HG02798 (cell line): ENCODE data around the gene VEGFA.

Experiments used
- ATAC-seq: cut with Tn5 transposase; IDR thresholded peaks from one replicate; pipeline ENCODE4 v1.9.1; 2021; ENCODE audit warnings: mild to moderate bottlenecking; ENCODE audit not compliant: unreplicated experiment, poor library complexity

The VEGFA gene

DNA sequence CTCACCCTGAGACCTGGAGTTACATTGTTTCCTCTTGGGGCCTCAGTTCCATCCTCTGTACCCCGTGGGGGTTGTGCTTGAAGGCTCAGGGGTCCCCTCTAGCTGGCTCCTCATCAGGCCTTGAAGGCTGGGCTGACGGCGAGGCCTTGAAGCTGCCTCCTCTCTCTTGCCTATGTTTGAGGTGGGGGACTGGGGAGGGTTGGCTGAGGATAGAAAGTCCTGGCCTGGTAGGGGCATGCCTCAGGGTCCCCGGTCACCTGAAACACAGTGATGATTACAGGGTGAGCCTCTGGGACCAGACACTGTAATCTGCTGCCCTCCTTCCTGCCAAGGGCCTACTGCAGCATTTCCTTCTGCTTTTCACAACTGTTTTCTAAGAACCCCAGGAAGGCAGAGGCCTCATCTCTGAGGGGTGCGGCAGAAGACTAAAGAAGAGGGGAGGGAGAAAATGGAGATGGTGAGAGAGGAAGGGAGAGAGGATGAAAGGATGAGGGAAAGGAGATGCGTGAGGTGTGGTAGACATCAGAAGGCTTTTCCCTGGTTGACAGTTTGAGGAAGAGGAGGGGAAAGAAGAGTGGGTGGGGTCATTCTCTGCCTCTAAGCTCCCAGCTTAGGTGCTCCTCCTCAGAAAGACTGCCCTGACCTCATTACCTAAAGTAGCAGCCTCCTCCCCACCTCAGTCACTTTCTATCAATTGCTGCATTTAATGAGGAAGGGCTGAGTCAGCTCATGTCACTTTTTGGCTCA is 29.7 kb downstream of the VEGFA start:
- ATAC-seq = no peak

DNA sequence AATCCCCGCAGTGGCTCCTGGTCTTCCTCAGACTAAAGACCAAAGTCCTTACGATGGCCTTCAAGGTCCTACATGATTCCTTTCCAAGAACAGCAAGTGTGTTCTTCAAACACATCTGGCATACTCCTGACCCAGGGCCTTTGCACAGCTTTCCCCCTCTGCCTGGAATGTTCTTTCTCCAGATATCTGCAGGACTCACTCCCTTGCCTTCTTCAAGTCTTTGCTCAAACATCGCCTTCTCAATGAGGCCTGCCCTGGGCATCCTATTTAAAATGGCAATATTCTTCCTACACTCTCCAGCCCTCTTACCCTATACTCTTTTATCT is 30.2 kb downstream of the VEGFA start:
- ATAC-seq = no peak

DNA sequence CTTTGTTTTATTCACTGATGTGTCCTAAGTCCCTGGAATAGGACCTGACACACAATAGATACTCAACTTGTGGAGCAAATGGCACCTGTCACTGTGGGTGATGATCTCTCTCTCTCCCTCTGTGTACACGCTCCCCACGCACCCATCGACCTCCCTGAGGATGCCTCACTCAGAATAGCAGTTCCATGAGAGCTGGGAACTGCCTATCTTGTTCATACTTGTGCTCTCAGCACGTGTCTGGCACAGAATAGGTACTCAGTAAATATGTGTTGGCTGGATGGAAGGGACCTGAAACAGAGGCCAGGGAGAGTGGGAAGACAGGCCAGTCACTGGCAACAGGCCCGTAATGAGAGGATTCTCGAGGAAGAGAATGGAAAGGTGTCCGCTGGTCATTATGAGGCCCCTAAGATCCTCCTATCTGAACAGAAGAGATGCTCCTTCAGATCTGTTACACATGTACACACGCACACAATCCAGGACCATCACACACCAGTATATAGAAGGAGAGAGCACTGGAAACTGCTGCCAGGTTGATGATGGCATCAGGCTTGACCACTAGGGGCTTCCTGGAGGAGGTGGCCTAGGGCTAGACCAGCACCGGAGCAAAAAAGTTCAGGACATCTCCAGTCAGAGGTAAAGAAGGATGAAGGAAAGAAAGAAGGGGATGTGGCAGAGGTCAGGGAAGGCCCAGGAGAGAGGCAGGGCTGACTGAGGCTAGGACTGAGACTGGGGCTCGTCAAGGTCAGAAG is 30.9 kb downstream of the VEGFA start:
- ATAC-seq = no peak

DNA sequence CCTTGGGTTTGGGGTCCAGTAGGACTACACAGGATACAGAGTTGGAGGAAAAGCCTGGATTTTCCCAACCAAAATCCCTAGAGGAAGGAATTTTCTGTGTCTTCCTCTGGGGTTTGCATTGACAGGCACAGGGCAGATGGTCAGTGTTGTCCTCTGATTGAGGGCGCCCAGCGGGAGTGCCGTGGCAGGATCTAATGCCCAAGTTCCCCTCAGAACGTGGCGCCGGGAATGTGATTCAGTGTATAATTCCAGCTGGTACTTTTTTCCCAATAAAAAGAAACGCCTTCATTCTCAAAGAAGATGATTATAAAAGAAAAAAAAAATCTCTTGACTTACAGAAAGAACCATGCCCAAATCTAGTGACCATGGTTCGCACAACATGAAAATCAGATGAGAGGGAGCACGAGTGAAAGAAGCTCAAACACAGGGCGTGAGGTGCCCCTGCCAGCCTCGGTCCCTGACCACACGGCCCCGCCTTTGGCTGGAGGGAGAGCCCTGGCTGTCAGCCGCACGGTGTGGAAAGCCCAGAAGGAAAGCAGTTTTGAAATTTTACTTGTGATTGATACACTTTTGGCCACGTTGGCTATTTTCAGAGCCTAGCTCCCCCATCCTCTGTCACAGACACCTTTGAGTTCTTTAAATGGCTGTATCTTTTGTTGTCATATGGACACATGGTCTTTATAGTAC is 31.6 kb downstream of the VEGFA start:
- no peak for ATAC-seq

DNA sequence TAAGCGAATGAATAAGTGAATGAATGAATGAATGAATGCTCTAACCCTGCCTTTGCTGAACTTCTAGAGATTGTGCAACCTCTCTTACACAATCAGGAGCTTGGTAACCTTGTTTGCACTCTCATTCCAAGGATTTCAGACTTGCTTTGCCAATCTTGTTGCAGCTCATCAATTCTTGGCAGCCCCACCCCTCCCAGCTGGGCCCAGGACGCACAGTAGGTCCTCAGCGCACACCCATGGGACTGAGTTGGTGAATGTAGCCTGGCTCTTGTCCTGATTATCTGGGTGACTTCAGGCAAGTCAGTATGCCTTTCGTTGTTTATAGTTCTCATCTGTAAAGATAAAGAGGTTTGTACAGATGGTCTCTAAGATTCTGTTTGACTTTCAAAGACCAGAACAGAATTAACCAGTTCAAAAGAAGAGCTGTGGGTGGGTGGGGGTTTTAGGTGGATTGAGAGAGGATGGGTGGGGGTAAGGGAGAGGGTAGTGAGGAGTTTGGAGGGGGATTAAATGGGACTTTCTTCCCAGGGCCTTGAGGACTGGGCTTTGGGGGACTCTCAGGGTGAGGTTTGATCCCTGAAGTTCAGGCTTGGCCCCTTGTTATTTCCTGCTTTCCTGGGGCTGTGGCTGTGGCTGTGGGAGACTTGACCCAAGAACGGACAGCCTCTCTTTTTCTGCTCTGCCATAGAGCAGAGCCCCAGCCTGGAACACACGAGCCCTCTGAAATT is 33.2 kb downstream of the VEGFA start:
- ATAC-seq = no peak

DNA sequence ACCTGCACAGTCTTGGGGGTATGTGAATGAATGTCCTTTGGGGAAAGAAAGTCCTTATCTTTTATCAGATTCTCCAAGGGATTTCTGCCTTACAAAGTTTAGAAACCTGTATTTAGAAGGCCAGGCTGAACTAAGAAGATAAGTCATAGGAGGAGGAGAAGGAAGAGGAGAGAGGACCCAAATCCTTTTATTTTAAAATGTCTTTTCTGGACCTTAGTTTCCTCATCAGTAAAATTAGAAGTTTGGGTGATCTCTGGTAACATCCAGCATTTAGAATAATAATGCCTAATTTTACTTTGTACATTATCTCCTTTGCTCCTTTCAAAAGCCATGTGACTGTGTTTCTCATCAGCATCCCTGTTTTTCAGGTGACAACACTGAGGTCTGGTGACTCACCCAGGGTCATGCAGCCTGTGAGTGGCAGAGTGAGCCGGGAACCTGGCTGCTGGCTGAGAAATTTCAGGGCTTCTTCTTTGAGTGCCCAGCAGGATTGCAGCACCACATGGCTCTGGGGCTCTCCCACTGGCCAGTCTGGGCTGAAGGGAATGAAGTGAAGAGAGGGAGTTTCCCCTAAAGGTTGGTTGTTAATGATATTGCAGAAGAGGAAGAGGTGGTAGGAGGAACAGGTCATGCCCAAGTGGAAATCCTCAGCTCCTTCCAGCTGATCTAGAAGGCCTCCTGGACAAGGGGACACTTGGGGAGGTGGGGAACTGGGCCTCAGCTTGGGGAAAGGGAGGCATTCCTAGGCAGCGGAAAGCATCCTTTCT is 34.0 kb downstream of the VEGFA start:
- ATAC-seq = no peak

DNA sequence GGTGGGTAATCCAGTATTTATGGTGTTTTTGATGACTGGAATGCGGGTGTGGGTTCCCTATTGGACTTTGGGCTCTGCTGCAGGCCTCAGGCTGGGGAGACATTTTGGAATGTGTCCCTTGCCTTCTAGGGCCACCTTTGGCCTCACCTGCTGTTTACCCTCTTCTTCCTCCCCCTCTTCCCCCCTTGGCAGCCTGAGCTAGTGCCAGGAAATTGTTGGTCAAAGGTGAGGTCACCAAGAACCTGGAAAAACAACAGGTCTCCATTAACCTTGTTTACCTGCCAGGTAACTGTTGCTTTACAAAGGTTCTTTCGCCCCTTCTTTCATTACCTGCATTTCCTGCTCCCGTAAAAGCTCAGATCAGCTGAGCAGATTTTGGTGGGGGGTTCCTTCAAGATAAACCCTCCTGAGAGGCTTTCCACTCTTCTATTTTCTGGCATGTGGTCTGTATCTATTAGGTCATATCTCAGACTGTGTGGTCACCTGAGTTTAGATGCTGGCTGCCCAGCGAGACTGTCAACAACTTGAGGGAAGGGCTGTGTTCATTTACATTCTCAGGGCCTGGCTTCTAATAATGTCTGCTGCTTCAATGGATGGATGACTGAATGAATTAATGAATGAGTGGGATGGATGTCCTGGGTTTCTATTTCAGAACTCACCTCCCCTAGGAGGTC is 34.7 kb downstream of the VEGFA start:
- no peak for ATAC-seq

DNA sequence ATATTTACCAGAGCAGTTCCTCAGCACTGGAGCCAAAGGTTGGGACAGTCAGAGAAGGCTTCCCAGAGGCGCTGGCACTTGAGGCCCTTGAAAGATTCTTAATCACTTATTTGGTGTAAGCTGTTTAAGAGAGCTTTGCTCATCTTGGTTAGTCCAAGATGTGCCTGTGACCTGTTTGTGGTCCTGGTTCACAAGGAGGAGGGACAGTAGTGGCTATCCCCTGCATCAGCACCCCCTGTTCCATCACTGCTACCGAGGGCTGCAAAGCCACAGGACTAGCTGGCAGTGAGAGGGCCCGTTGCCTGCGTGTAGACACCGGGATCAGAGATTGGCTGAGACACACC is 35.7 kb downstream of the VEGFA start:
- ATAC-seq = no peak

DNA sequence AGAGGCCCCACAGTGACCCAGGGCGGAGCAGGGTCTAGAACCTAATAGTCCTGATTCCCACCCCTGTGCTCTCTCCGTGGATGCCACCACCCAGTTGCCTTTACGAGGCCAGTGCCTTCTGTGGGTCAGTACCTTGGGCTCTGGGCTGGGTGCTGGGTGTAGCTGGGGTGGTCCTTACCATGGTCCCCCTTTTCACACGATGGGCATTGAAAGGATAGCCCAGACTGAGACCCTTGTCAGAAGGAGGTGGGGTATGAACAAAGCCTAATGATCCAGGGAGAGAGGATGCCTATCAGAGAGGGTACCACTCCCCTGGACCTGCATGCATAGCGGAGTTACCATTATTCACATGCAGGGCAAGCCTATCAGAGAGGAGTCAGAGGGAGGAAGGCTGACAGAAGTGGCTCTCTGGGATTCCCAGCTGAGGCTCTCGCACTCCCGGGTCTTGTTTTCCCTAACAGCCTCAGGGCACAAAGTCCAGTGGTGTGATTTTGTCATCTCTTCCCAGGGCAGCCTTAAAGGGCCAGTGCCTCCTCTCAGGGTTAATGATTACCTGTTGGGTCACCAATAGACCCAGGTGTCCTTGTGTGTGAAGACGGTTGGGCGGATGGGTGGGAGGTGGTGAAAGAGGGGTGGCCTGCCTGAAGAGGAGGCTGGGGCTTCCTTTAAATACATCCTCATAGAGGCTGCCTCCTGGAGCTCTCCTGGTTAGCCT is 36.2 kb downstream of the VEGFA start:
- ATAC-seq = no peak

DNA sequence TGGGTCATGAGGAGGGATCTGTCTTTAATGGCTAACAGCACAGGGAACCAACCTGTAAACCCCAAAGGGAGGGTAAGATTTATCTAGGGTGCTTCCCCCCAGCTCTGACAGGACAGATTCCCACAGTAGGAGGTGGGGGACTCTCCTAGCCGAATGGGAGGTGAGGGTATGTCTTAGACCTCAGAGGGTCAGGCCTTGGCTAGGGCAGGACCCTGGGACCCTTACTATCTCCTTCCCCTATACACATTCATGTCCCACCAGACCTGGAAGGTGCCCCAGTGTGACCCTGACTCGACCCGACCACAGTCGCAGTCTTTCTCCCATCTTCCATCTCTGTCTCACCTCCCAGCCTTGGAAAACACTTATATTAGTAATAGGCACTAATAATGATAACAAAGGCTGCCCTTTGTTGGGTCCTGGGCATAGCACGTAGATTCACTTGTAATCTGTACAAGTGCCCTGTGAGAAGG is 36.8 kb downstream of the VEGFA start:
- ATAC-seq = no peak

DNA sequence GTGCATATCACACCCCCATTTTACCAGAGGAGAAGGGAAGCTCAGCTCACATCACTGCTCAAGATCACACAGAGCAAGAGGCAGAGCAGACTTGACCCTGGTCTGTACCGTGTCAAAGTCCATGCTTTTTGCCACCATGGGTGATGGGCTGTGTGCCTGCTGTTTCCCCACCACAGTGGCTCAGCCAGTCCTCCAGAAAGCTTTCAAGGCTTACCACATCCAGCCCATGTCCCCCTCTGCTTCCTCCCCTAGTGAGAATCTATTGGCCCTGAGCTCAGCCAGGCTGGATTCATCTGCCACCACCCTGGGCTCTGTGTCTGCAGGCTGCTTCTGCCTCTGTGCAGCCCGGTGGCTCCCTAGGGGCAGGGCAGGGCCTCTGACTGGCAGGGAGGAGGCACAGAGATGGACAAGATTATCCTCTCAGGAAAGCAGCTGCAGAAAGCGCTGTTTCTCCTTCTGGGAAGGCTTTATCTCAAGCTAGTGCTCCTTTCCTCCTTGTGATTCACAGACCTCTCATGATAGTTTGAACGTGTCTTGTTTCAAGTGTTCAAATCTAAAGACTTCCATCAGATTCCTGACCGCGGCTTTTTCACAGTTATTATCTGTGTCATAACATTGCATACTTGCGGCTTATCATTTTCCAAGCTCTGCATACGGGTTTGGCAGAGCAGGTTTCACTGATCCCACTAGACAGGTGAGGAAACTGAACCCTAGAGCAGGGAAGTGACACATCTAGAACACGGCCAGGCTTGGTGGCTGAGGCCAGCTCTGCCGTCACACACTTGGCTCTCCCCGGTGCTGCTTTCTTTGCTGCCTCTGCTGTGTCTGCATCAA is 37.4 kb downstream of the VEGFA start:
- no peak for ATAC-seq

DNA sequence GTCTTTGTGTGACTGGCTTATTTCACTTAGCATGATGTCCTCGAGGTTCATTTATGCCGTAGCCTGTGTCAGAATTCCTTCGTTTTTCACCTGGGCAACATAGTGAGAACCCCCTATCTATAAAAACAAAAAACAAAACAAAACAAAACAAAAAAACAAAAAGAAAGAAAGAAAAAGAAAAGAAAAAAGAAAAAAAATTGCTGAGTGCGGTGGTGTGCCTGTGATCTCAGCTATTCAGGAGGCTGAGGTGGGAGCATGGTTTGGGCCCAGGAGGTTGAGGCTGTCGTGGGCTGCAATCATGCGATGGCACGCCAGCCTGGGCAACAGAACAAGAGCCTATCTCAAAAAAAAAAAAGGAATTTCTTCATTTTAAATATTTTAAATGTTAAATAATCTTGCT is 38.4 kb downstream of the VEGFA start:
- ATAC-seq = no peak

DNA sequence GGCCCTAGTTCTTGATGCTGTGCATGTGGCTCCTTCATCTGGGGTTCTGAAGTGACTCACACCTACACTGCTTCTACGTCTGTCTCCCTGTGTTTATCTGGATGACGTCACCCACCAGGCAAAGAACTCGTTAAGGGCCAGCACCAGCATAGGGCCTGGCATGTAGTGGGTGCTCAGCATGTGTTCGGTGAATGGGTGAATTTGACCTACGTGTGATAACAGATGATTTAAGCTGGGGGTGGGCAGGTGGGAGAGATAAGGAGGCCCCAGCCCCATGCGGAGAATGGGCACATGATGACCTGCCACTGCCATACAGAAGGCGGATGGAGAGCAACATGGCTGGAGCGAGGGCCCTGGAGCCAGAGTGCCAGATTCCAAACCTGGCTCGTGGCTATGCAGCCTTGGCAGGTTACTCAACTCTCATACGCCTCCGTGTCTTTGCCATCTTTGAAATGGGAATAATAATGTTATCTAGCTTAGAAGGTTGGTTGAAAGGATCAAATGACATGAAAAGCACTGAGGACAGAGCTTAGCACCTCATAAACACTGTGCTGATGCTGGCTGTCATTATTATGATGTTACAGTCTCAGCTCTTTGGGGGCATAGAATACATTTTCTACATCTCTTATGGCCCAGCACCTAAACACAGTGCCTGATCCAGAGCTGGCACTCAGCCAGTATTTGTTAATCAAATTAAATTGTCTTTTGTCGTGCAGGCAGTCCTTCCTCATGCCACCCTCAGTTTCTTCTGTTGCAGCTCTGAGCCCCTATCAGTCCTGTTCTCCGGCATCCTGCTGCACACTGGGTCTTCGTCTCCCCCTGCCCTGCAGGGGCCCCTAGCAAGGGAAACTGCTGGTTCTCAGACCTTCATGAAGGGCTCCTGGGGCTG is 39.6 kb downstream of the VEGFA start:
- ATAC-seq = no peak

DNA sequence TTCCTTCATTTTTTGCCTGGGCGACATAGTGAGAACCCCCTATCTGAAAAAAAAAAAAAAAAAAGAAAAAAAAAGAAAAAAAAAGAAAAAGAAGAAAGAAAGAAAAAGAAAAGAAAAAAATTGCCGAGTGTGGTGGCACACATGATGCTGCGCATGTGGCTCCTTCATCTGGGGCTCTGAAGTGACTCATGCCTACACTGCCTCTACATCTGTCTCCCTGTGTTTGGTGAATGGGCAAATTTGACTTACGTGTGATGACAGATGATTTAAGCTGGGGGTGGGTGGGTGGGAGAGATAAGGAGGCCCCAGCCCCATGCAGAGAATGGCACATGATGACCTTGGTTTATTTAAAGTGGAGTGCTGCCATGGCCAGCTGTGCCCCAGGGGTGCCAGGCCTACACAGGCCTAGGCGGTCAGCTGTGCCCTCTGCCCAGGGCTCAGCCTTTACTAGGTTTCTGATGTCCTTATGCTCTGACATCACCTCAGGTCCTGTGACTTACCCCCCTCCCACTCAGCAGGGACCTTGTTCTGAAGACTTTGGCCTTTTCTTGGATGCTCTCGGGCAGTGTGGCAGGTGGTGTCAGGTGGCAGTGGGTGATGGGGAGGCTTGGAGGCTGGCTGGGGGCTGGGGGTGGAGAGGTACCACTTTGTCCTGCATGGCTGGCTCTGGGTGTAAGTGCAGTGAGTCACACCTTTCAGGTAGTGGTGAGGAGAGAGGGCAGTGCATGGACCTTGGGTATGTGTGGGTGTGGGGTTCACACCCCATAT is 41.1 kb downstream of the VEGFA start:
- no peak for ATAC-seq

DNA sequence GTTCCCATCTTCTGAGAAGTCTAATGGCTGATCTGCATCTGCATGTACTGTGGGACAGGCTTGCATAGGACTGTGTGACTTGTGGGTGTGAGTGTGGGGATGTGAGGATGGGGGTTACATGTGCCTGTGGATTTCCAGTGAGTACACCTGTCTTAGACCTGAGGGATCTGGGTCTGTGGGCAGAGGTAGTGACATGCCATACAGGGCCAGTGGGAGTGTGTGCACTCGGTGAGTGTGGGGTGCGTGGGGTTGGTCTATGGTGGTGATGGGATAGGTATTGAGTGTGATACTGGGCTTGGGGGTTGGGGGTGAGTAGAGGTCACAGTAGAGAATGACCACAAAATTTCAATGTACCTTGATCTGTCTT is 41.7 kb downstream of the VEGFA start:
- no peak for ATAC-seq

DNA sequence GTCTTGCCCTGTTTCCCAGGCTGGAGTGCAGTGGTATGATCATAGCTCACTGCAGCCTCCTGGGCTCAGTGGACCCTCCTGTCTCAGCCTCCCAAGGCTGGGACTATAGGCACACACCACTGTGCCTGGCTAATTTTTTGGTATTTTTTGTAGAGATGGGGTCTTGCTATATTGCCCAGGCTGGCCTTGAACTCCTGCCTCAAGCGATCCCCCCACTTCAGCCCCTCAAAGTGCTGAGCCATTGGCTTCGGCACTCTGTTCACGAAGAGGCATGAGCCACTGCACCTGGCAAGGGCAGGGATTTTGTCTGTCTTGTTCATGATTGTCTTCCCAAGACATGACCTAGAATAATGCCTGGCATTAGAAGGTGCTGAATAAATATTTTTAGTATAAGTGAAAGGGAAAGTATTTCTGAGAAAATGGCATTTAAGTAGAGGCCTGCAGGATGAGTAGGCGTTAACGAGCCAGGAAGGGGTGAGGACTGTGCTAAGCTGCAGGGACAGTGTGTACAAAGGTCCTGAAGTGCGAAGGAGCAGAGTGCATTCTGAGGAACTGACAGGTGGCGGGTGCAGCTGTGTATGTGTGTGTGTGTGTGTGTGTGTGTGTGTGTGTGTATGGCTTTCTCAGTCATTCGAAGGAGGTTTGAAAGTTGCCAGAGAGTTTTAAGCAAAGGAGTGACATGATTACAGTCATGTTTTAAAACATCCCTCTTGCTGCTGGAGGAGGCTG is 43.0 kb downstream of the VEGFA start:
- no peak for ATAC-seq
